HTERT RPE-1 (cell line): ENCODE data around the gene BFAR.
"Not testable (repeated sequence)": the region's sequence is repeated elsewhere in the genome, so short reads cannot be mapped to it uniquely, and the experiment has no call there.

Experiments
- in situ Hi-C: fragments of 300-500 bp; cut with MboI; formaldehyde crosslinking; loops from 4 replicates; pipeline ENCODE4 v1.14.3; 2020; ENCODE audit warnings: low sequenced_read_pairs

The BFAR gene

DNA sequence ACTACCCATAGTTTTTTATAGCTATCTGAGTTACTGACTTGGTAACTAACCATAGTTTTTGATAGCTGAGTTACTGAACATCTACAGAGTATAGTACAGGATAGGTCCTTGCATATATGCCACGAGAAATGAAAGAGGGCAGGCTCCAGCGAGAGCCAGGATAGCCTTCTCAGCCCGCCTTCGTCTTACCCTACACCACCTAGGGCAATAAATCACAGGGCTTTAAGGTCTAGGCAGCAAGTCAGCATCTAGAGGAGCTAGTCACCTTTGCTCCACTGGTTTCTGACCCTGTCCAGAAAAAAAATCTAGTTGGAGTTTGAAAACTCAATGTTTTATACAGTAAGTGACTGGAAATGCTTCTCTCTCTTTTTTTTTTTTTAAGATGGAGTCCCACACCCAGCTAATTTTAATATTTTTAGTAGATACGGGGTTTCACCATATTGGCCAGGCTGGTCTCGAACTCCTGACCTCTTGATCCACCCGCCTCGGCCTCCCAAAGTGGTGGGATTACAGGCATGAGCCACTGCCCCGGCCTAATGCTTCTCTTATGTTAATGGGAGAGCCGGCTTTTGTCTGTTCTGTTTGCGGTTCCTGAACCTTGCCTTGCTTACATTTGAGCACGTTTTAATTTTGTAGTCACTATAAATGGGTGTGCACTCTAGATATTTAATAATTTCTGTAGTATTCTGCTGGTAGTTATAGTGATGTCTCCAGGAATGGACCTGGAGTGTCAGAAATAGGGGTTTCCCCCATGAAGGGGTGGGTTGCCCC lies 2.8 kb downstream of the BFAR start:
- in situ Hi-C loops = no loop called here

DNA sequence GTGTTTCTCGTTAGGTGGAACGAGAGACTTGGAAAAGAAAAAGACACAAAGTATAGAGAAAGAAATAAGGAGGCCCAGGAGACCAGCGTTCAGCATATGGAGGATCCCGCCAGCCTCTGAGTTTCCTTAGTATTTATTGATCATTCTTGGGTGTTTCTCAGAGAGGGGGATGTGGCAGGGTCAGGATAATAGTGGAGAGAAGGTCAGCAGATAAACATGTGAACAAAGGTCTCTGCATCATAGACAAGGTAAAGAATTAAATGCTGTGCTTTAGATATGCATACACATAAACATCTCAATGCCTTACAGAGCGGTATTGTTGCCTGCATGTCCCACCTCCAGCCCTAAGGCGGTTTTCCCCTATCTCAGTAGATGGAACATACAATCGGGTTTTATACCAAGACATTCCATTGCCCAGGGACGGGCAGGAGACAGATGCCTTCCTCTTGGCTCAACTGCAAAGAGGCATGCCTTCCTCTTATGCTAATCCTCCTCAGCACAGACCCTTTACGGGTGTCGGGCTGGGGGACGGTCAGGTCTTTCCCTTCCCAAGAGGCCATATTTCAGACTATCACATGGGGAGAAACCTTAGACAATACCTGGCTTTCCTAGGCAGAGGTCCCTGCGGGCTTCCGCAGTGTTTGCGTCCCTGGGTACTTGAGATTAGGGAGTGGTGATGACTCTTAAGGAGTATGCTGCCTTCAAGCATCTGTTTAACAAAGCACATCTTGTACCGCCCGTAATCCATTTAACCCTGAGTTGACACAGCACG lies 3.6 kb downstream of the BFAR start:
- in situ Hi-C loops = not testable (repeated sequence)

DNA sequence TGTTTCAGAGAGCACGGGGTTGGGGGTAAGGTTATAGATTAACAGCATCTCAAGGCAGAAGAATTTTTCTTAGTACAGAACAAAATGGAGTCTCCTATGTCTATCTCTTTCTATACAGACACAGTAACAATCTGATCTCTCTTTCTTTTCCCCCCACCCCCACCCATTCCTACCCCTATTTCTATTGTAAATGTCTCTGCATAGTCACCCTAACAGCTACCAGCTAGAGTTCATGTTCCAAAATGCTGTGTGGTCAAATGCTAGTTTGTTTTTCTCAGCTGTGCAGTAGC lies 4.1 kb downstream of the BFAR start:
- in situ Hi-C loops = not testable (repeated sequence)

DNA sequence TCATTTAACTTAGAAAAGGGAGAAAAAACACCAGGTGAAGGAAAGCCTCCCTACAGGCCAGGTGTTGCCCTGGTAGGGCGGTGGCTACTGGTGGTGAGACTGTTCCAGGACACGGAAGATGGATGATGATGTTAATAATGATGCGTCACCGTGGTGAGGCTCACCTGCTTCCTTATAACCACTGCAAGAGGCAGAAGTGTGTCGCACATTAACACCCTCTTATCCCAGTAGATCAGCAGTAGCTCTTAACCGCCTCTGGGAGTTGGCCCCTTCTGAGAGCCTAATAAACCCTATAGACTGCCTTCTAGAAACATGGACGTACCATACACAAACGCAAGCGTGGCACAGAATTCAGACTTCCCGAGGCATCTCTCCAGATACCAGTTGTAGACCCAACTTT lies 7.8 kb downstream of the BFAR start:
- in situ Hi-C loops = no loop called here

DNA sequence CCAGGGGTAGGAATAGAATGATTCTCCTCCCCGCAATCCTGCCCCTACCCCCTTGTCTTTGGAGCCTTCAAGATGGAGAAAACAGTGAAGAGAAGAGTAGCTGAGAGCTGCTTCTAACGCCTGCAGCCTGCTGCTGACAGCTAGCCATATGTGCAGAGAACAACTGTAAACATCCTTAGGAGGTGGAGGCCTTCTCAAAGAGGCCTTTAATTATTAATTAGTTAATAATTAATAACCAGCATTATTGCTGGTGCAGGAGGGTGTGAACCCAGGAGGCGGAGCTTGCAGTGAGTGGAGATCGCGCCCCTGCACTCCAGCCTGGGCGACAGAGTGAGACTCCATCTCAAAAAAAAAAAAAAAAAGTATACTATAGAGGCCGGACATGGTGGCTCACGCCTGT lies 8.5 kb downstream of the BFAR start:
- in situ Hi-C loops = no loop called here

DNA sequence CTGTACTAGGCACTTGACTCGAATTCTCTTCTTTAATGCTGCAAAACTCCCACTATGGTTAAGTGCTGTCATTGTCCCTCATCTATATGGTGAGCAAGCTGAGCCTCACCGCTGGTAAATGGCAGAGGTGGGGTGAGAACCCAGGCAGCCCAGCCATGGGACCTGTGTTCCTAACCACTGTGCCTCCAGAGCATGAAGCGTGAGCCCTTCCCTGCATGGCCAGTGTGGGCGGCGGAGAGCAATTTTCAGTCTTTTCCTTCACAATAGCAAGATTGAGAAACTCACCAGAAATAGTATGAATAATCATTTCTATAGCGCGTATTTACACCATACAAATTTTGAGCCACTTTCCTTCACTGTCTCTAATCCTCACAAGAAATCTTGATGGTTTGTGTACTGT lies 9.2 kb downstream of the BFAR start:
- in situ Hi-C loops = no loop called here

DNA sequence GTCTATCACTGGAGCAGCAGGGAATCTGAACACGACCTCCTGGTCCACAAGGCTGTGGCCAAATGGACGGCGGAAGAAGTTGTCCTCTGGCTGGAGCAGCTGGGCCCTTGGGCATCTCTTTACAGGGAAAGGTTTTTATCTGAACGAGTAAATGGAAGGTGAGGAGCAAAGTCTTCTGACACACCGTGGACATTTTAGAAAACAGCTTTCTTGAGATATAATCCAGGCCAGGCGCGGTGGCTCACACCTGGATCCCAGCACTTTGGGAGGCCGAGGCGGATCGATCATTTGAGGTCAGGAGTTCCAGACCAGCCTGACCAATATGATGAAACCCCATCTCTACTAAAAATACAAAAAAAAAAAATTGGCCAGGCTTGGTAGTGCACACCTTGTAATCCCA lies 17.1 kb downstream of the BFAR start:
- in situ Hi-C loops = no loop called here

DNA sequence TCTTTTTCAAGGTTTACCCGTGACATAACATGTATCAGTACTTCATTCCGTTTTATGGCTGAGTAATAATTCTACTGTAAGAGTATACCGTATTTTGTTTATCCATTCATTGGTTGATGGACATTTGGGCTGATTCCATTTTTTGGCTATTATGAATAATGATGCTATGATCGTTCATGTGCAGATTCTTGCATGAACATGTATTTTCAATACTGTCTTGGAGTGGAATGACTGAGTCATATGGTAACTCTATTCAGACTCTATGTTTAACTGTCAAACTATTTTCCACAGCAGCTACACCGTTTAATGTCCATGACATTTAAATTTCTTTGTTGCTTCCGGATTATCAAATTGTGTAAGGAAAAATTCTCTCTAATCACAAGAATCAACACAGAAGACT lies 17.9 kb downstream of the BFAR start:
- in situ Hi-C loops = no loop called here

DNA sequence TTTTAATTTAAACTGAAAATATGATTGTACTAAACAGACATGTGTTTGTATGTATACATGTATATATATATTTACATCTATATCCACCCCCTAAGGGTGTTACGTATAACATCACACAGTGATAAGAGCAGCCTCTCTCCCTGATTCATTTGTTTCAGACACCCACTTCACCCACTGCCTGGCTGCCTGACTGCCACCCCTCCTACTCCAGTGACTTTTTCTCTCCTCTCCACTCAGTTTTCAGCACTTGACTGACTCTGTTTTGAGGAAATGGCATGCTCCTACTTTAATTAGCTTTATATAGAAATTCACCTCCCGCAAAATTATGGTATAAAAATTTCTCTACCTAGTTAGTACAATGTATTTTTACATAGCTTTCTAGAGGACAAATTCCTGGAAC lies 20.0 kb downstream of the BFAR start:
- in situ Hi-C loops = no loop called here

DNA sequence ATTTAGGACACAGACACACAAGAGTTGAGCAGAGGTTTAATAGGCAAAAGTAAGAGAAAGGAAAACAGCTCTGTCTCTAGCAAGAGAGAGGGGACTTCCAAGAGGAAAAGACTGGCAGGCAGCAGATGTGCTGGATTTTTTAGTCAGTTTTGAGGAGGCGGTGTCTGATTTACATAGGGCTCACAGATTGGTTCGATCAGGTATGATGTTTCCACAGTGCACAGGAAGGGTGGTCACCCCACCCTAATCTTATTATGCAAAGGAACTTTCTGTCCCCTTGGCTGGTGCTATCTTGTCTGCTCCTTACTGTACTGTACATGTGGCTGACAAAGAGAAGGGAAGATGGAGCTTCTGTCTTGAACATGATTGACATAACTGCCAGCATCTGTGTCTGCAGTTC lies 25.3 kb downstream of the BFAR start:
- in situ Hi-C loops = no loop called here

DNA sequence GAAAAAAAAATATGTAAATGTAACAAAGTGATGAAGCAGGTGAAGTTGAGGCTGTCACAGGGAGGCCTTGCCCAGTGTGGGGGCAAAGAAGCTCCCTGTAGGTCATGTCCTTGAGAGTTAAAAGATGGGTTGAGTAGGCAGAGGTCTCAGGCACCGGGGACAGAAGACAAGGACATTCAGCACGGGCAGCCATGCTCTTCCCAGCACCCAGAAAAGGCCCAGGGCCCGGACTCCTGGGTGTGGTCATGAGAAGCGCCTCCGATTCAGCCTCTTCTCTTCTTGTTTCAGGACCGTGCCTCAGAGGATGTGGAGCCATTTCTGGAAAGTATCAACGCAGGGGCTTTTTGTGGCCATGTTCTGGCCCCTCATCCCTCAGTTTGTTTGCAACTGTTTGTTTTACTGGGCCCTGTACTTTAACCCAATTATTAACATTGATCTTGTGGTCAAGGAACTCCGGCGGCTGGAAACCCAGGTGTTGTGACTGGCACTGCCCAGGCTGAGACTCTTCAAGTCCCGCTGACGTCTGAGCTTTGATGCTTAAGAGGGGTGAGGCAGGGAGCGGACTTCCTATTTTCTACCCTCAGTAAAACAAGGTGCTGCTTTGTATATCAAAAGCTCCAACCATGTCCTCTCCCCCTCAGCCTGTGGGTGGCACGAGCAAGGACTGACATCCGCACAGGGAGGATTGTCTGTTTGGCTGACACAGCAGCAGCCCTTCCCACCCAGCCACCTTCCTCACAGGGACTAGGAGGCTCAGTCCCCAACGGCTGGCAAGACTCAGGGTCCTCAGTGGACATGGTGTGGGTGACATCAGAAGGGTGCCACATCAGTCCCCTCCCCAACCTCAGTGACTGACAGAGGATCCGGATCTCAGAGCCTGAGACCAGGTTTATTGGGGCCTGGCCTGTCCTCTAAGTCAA lies 34.9 kb downstream of the BFAR start:
- in situ Hi-C loops = no loop called here

DNA sequence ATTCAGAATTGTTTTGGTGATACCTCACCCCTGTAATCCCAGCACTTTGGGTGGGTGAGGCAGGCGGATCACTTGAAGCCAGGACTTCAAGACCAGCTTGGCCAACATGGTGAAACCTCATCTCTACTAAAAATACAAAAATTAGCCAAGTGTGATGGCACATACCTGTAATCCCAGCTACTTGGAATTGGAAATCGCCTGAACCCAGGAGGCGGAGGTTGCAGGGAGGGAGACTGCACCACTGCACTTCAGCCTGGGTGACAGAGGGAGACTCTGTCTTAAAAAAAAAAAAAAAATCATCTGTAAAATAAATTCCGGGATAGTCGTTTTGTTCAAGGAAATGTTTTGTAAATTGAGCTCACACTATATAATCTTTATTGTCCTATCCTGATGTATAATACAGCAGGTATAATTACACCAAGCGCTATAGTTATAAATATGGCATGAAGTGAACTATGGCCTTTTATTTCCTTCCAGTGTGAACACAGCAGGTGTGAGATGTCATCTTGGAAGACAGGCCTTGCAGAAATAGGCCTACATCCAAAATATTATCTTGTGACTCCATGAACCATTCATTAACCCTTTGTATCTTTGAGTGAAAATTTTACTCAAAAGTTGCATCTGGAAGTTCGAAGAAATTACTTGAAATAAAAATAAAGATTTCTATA lies 35.9 kb downstream of the BFAR start:
- in situ Hi-C loops = no loop called here

DNA sequence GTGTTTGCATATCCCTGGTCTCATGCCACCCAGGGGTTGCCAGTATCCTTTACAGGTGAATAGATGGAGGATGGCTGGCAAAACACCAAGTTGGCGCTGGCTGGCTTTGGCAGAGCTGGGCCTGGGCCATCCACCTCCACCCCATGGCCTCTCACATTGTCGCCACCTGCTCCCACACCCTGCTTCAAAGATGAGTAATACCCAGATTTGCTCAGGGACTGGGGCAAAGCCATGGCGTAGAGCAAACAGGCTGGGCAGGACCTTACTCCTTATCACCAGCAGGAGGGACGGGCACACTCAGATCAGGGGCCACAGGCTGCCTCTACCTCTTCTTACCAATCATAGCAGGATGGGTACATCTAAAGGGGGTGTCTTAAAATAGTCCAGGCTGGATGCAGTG lies 37.0 kb downstream of the BFAR start:
- in situ Hi-C loops = no loop called here

DNA sequence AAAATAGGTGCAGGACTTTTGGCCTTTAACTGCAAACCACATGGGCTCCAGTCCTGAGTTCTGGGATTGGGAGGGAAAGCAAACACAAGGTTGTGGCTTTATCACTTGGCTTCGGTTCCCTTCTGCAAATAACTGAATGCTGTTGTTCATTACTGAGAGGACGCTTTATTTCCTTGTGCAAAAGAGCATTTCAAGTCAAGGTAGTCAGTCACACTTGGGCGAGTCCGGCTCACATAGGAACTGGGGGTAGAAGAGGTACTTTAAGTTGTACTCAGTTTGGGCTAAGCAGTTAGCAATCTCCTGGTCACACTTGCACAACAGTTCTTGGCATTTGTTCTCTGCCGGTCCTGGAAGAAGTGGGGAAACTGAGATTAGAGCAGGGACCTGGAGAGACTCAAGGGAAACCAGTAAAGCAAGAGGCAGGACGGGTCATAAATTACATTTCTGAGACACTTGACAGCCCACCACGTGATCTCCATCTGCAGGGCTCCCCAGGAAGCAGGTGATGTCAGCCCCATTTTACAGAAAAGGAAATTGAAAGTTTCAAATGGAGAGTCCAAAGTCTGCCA lies 39.7 kb downstream of the BFAR start:
- in situ Hi-C loops = no loop called here

DNA sequence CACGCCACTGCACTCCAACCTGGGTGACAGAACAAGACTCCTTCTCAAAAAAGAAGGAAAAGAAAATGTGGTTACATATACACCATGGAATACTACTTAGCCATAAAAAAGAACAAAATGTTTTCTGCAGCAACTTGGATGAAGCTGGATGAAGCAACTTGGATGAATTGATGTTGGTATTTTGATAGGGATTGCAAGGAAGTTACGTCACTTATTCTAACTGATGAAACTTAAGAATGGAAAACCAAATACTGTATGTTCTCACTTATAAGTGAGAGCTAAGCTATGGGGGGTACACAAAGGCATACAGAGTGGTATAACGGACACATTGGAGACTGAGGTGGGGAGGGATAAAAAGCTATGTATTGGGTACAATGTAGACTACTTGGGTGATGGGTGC lies 43.9 kb downstream of the BFAR start:
- in situ Hi-C loops = no loop called here

DNA sequence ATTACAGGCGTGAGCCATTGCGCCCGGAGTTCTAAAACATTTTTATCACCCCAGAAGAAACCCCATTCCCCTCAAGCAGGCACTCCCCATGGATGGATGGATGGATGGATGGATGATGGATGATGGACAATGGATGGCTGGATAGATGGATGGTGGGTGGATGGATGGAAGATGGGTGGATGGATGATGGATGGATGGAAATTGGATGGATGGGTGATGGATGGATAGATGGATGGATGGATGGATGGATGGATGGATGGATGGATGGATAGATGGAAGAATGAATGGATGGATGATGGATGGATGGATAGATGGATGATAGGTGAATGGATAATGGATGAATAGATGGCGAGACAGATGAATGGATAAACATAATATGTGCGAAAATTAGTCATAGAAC lies 44.9 kb downstream of the BFAR start:
- in situ Hi-C loops = no loop called here

DNA sequence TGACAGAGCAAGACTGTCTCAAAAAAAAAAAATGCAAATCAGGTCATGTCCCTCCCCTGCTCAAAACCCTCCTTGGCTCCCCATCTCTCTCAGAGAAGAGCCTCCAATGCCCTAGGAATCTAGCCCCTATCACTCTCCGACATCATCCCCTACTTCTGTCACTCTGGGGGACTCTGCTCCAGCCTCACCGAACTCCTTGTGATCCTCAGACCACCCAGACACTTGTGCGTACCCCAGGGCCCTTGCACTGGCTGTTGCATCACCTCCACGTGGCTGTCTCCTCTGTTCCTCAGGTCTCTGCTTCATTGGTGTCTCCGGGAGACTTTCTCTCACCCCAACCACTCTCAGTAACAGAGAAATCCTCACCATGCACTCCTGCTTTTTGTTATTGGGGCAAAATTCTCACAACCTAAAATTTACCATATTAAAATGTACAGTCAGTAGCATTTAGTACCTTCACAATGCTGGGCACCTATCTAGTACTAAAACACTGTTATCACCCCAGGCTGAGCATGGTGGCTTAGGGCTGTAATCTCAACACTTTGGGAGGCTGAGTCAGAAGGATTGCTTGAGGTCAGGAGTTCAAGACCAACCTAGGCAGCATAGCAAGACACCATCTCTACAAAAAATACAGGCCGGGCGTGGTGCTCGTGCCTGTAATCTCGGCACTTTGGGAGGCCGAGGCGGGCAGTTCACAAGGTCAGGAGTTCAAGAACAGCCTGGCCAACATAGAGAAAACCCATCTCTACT lies 46.2 kb downstream of the BFAR start:
- in situ Hi-C loops = no loop called here

DNA sequence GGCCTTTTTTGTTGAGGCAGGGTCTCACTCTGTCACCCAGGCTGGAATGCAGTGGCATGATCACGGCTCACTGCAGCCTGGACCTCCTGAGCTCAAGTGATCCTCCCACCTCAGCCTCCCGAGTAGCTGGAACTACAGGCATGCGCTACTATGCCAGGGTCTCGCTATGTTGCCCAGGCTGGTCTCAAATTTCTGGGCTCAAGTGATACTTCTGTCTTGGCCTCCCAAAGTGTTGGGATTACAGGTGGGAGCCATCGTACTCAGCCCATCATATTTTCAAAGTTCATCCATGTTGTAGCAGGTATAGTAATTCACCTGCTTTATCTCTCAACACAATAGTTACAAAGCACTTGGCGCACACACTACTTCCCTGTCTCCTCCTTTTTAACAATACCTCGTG lies 47.6 kb downstream of the BFAR start:
- in situ Hi-C loops = not testable (repeated sequence)

DNA sequence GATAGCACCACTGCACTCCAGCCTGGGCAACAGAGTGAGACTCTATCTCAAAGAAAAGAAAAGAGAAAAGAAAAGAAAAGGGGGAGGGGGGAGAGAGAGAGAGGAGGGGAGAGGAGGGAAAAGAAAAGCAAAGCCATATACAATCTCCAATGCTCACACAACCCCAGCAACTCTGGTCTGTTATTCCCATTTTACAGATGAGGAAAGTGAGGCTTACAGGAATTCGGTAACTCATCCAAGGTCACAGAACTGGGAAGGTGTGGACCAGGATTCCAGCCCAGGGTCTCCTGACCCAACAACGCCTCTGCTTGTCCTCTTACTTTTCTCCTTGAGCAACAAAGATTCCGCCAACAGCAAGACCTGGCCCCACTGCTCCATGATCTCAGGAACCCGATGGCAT lies 48.4 kb downstream of the BFAR start:
- in situ Hi-C loops = no loop called here

DNA sequence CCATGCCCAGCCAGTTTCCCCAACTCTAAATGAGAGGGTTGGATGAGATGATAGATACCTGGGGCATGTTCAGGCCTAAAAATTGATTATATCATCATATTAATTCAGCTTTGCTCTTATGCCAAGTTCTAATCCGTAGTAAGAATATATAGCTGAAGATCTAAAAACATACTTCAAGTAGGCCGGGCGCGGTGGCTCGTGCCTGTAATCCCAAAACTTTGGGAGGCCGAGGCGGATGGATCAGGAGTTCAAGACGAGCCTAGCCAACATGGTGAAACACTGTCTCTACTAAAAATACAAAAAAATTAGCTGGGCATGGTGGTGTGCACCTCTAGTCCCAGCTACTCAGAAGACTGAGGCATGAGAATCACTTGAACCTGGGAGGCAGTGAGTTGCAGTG lies 49.4 kb downstream of the BFAR start:
- in situ Hi-C loops = no loop called here
